GM10266 (cell line): ENCODE data around the gene C17orf113.

Experiments
- DNase-seq: peaks from one replicate; pipeline ENCODE4 v3.0.0; 2012; ENCODE audit errors: extremely low spot score
- CTCF ChIP-seq: IDR thresholded peaks from 2 replicates; pipeline ENCODE4 v1.5.1; 2012; ENCODE audit warnings: mild to moderate bottlenecking, low read depth; ENCODE audit not compliant: control insufficient read depth, insufficient read depth; ENCODE audit errors: missing control alignments

C17orf113 gene

GRCh38 chr17:42056635-42057034 lies 6.2 kb upstream of the C17orf113 start:
- no peak for TF ChIP-seq CTCF
- DNase-seq = no peak

GRCh38 chr17:42055496-42055895 lies 5.1 kb upstream of the C17orf113 start:
- TF ChIP-seq CTCF = no peak
- DNase-seq = no peak

- no peak for DNase-seq
- no peak for TF ChIP-seq CTCF
Observed at GRCh38 chr17:42055027-42055426, 4.6 kb upstream of the C17orf113 start.

GRCh38 chr17:42053731-42054500 lies 3.5 kb upstream of the C17orf113 start:
- no peak for DNase-seq
- TF ChIP-seq CTCF = no peak

GRCh38 chr17:42052346-42052877 lies 2.0 kb upstream of the C17orf113 start:
- TF ChIP-seq CTCF = no peak
- no peak for DNase-seq

- no peak for TF ChIP-seq CTCF
Observed at GRCh38 chr17:42051645-42052044, 1.2 kb upstream of the C17orf113 start.

GRCh38 chr17:42051013-42051400 lies 606 bp upstream of the C17orf113 start:
- no peak for TF ChIP-seq CTCF

More at GRCh38 chr17:42051645-42052044, 1.2 kb upstream of the C17orf113 start:
- no peak for DNase-seq

More at GRCh38 chr17:42051013-42051400, 606 bp upstream of the C17orf113 start:
- DNase-seq = no peak
